Transverse colon (tissue), 4 donors: ENCODE data around the gene TBCK.

Source experiments
- POLR2A ChIP-seq: fragments of 450-650 bp; IDR thresholded peaks from one replicate; pipeline ENCODE4 v1.6.1; 2016; ENCODE audit warnings: antibody characterized with exemption, mild to moderate bottlenecking, moderate library complexity
- POLR2AphosphoS5 ChIP-seq, 3 donors: sonication (generic); formaldehyde crosslinking; IDR thresholded peaks; one replicate each; pipeline ENCODE4 v1.6.1; 2016; ENCODE audit warnings: antibody characterized with exemption in 3 of 3
- TF ChIP-seq, protein P1 (sequence below), 5 experiments: fragments of 200-600 bp in 3 of 5; fragments of 450-650 bp in 2 of 5; sonication (generic) in 3 of 5; IDR thresholded peaks; 1 replicate in 2 of 5; 2 replicates in 3 of 5; pipeline ENCODE4 v1.5.1; 2016 to 2017; ENCODE audit warnings: antibody characterized with exemption in 5 of 5, inconsistent platforms in 3 of 5, mild to moderate bottlenecking in 2 of 5, moderate library complexity in 1 of 5

GRCh38 chr4:106036848-106037247 lies 279.2 kb downstream of the TBCK start:
- TF ChIP-seq, protein P1, sequence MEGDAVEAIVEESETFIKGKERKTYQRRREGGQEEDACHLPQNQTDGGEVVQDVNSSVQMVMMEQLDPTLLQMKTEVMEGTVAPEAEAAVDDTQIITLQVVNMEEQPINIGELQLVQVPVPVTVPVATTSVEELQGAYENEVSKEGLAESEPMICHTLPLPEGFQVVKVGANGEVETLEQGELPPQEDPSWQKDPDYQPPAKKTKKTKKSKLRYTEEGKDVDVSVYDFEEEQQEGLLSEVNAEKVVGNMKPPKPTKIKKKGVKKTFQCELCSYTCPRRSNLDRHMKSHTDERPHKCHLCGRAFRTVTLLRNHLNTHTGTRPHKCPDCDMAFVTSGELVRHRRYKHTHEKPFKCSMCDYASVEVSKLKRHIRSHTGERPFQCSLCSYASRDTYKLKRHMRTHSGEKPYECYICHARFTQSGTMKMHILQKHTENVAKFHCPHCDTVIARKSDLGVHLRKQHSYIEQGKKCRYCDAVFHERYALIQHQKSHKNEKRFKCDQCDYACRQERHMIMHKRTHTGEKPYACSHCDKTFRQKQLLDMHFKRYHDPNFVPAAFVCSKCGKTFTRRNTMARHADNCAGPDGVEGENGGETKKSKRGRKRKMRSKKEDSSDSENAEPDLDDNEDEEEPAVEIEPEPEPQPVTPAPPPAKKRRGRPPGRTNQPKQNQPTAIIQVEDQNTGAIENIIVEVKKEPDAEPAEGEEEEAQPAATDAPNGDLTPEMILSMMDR (IDR thresholded peaks at IDR 0.05), result no peak
- TF ChIP-seq POLR2A (no peak), POLR2AphosphoS5 (IDR thresholded peaks at IDR 0.05) (no peak)
